GM20431 (cell line): Measurements from ENCODE around the gene MMP13.
"Not testable (repeated sequence)": the region's sequence is repeated elsewhere in the genome, so short reads cannot be mapped to it uniquely, and the experiment has no call there.

Experiments used
- in situ Hi-C: fragments of 300-500 bp; cut with MseI, MboI; formaldehyde crosslinking; loops from one replicate; pipeline ENCODE4 v1.15.0; 2020; ENCODE audit warnings: low sequenced_read_pairs; ENCODE audit not compliant: unreplicated experiment

MMP13 gene

DNA sequence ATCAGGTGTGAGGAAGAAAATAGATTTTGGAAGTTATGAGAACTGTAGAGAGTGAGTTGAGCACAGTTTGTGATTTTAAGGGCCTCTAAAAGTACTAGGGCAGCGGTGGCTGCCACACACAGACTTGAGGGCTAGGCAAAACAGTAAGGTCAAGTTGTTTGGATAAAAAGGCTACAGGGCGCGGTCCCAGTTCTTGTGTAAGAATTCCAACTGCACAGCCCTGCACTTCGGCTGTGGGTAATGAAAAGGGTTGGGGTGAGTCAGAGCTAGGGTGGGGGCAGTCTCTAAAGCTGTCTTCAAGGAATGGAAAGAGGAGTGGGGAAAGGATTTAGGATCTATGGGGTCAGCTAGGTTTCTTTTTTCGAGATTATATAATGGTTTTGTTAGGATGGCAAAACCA is 49.7 kb downstream of the MMP13 start:
- in situ Hi-C loops, result not testable (repeated sequence)

DNA sequence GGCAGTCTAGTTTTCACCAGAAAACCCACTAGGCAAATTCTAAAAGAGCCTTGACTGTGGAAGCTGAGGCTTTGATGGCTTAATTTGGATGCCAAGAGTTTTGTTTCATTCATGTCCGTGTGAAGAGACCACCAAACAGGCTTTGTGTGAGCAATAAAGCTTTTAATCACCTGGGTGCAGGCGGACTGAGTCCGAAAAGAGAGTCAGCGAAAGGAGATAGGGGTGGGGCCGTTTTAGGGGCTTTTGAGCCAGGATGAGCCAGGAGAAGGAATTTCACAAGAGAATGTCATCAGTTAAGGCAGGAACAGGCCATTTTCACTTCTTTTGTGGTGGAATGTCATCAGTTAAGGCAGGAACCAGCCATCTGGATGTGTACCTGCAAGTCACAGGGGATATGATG is 51.6 kb downstream of the MMP13 start:
- in situ Hi-C loops, result not testable (repeated sequence)

DNA sequence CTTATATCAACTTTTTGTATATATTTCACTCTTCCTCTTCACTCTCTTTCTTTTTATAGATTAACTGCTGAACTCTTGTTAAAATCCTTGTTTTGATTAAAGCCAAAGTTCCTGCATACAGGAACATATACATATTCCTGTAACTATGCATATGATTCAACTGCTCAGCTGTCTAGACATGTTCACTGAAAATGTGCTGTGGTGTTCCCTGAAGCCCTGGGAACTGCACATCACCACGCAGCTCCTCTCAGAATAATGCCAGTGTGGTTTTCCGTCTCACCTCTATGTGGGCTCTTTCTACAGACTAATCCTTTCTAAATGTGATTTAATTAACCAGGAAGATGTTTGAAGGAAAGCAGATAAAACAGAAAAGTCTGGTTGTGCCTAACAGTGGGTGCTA is 55.2 kb downstream of the MMP13 start:
- in situ Hi-C loops, result no loop called here
